Colonic mucosa (tissue), 4 donors: Measurements from ENCODE around the gene PLA2G4B. TPM values are rescaled to one million over a fixed set of nuclear protein-coding genes. Genes with fewer than 3 reads are reported as not detected.

ENCODE experiments used
- DNase-seq: peaks from one replicate; pipeline ENCODE4 v3.0.0-alpha.2; 2020
- H3K27ac ChIP-seq: fragments of 200-600 bp; one replicate; pipeline ENCODE4 v1.8.0; 2021
- H3K27me3 ChIP-seq: fragments of 200-600 bp; one replicate; pipeline ENCODE4 v1.8.0; 2021
- H3K36me3 ChIP-seq: fragments of 200-600 bp; one replicate; pipeline ENCODE4 v1.8.0; 2021
- H3K4me1 ChIP-seq: fragments of 200-600 bp; one replicate; pipeline ENCODE4 v1.8.0; 2021; ENCODE audit warnings: mild to moderate bottlenecking
- H3K4me3 ChIP-seq: fragments of 200-600 bp; one replicate; pipeline ENCODE4 v1.8.0; 2021
- H3K9ac ChIP-seq, 2 donors: one replicate each; pipeline ENCODE4 v1.7.0; 2013; ENCODE audit warnings: control low read depth in 2 of 2, low read depth in 2 of 2, low read length in 2 of 2
- H3K9me3 ChIP-seq: fragments of 200-600 bp; one replicate; pipeline ENCODE4 v1.8.0; 2021
- CTCF ChIP-seq: fragments of 200-600 bp; IDR thresholded peaks from one replicate; pipeline ENCODE4 v1.8.0; 2022; ENCODE audit warnings: antibody characterized with exemption, mild to moderate bottlenecking
- intact Hi-C: fragments of 100-400 bp; cut with DNase I; formaldehyde crosslinking; loops from one replicate; pipeline ENCODE4 v1.14.1; 2022
- total RNA-seq, 2 donors: library from RNA; stranded (reverse); fragmentation: NEBNext Ultra II Directional in 1 of 2; extraction: Animal tissue kit (Norgen Biotek cat#: 25700) in 1 of 2; gene quantifications; one replicate each; pipeline ENCODE4 v1.2.1, GENCODE V29; 2021
- donor health status: healthy.
- donor health status: DM: no; HTN: no; CAD: no.
- donor health status: DM: no; HTN: no; CAD: no.

Gene PLA2G4B
- total RNA-seq, 2 donors from 2014 or later = 2.2 to 6.2 TPM

- H3K9ac ChIP-seq = no peak overlapping the region
- no peak for TF ChIP-seq CTCF
- intact Hi-C loops = loop anchor here (5.0 kb wide), 2 partner anchors 37 to 207 kb away; partner anchors contain the start of gene MAPKBP1
- no peaks in the 10 kb centered on the region for H3K9me3 ChIP-seq
- no peak overlapping the region for H3K4me3 ChIP-seq
- H3K4me1 ChIP-seq = no peaks in the 10 kb centered on the region
- H3K27ac ChIP-seq = no peak overlapping the region
- no peaks in the 10 kb centered on the region for H3K27me3 ChIP-seq
- DNase-seq = no peak
- H3K36me3 ChIP-seq = no peaks in the 10 kb centered on the region
These were observed 29.0 kb upstream of the PLA2G4B start for GRCh38 chr15:41809526-41810220.

GRCh38 chr15:41810651-41811431, 27.8 kb upstream of the PLA2G4B start:
- intact Hi-C loops = loop anchor here (5.0 kb wide), 2 partner anchors 39 to 209 kb away; partner anchors contain the start of gene MAPKBP1
- Histone ChIP-seq H3K27me3 (no peaks in the 10 kb centered on the region), H3K36me3 (no peaks in the 10 kb centered on the region), H3K9ac (no peak overlapping the region), H3K27ac (no peak overlapping the region), H3K9me3 (no peaks in the 10 kb centered on the region), H3K4me1 (no peaks in the 10 kb centered on the region), H3K4me3 (no peak overlapping the region)
- DNase-seq = no peak
- TF ChIP-seq CTCF = no peak

- Histone ChIP-seq H3K4me1 (no peaks in the 10 kb centered on the region), H3K9me3 (no peaks in the 10 kb centered on the region), H3K27ac (no peak overlapping the region), H3K36me3 (no peaks in the 10 kb centered on the region), H3K4me3 (no peak overlapping the region), H3K9ac (no peak overlapping the region), H3K27me3 (no peaks in the 10 kb centered on the region)
- intact Hi-C loops = loop anchor here (5.0 kb wide), 2 partner anchors 39 to 209 kb away; partner anchors contain the start of gene MAPKBP1
- TF ChIP-seq CTCF = peak; percentile 80
- DNase-seq = peak; percentile 87
These were observed 27.0 kb upstream of the PLA2G4B start for GRCh38 chr15:41811432-41812195.

GRCh38 chr15:41812820-41813375, 25.7 kb upstream of the PLA2G4B start:
- no peak for DNase-seq
- Histone ChIP-seq H3K4me3 (no peak overlapping the region), H3K36me3 (no peaks in the 10 kb centered on the region), H3K9ac (no peak overlapping the region), H3K4me1 (no peaks in the 10 kb centered on the region), H3K9me3 (no peaks in the 10 kb centered on the region), H3K27ac (no peak overlapping the region), H3K27me3 (no peaks in the 10 kb centered on the region)
- intact Hi-C loops = loop anchor here (5.0 kb wide), 2 partner anchors 41 to 211 kb away; partner anchors contain the start of gene MAPKBP1
- TF ChIP-seq CTCF = no peak

- TF ChIP-seq CTCF = no peak
- H3K27me3 ChIP-seq = no peaks in the 10 kb centered on the region
- no peak overlapping the region for H3K9ac ChIP-seq
- no peaks in the 10 kb centered on the region for H3K36me3 ChIP-seq
- DNase-seq = no peak
- H3K4me3 ChIP-seq = no peak overlapping the region
- intact Hi-C loops = loop anchor here (5.0 kb wide), 2 partner anchors 41 to 211 kb away; partner anchors contain the start of gene MAPKBP1
- H3K9me3 ChIP-seq = no peaks in the 10 kb centered on the region
- no peak overlapping the region for H3K27ac ChIP-seq
- H3K4me1 ChIP-seq = no peaks in the 10 kb centered on the region
These were observed 25.2 kb upstream of the PLA2G4B start for GRCh38 chr15:41813426-41813825.
